Stimulated activated CD4-positive, alpha-beta T cell treated with anti-CD3 and anti-CD28 coated beads, Interleukin-15, amount 100 ng/mL, for 24 hours (primary cell): ENCODE data around the gene RASA3.
"Not testable (repeated sequence)": the region's sequence is repeated elsewhere in the genome, so short reads cannot be mapped to it uniquely, and the experiment has no call there.

Source experiments
- DNase-seq: peaks from one replicate; pipeline ENCODE4 v3.0.0-alpha.2; 2020

RASA3 gene

GRCh38 chr13:113996912-113997745, 135.3 kb downstream of the RASA3 start:
- DNase-seq = no peak

GRCh38 chr13:113996081-113996911, 136.1 kb downstream of the RASA3 start:
- DNase-seq = no peak

GRCh38 chr13:113995051-113995601, 137.3 kb downstream of the RASA3 start:
- DNase-seq = no peak

GRCh38 chr13:113992276-113993005, 140.0 kb downstream of the RASA3 start:
- no peak for DNase-seq

- DNase-seq = no peak
Measured at GRCh38 chr13:113991676-113992179, 140.7 kb downstream of the RASA3 start.

GRCh38 chr13:113991191-113991669, 141.2 kb downstream of the RASA3 start:
- DNase-seq = no peak

- no peak for DNase-seq
Measured at GRCh38 chr13:113990321-113990837, 142.0 kb downstream of the RASA3 start.

GRCh38 chr13:113989585-113990300, 142.7 kb downstream of the RASA3 start:
- DNase-seq = no peak

- not testable (repeated sequence) for DNase-seq
Measured at GRCh38 chr13:113988859-113989258, 143.6 kb downstream of the RASA3 start.

- no peak for DNase-seq
Measured at GRCh38 chr13:113982296-113982661, 150.1 kb downstream of the RASA3 start.

GRCh38 chr13:113981611-113982295, 150.7 kb downstream of the RASA3 start:
- no peak for DNase-seq

- DNase-seq = no peak
Measured at GRCh38 chr13:113981194-113981605, 151.2 kb downstream of the RASA3 start.

- no peak for DNase-seq
Measured at GRCh38 chr13:113980489-113981064, 151.8 kb downstream of the RASA3 start.

- DNase-seq = no peak
Measured at GRCh38 chr13:113979791-113980471, 152.5 kb downstream of the RASA3 start.

GRCh38 chr13:113978741-113979481, 153.5 kb downstream of the RASA3 start:
- no peak for DNase-seq

GRCh38 chr13:113977976-113978375, 154.4 kb downstream of the RASA3 start:
- DNase-seq = no peak

GRCh38 chr13:113976711-113977684, 155.4 kb downstream of the RASA3 start:
- DNase-seq = no peak

- DNase-seq = no peak
Measured at GRCh38 chr13:113975416-113975815, 157.0 kb downstream of the RASA3 start.
